ENCODE data around the gene EXOSC10.

- TF ChIP-seq, protein P1, sequence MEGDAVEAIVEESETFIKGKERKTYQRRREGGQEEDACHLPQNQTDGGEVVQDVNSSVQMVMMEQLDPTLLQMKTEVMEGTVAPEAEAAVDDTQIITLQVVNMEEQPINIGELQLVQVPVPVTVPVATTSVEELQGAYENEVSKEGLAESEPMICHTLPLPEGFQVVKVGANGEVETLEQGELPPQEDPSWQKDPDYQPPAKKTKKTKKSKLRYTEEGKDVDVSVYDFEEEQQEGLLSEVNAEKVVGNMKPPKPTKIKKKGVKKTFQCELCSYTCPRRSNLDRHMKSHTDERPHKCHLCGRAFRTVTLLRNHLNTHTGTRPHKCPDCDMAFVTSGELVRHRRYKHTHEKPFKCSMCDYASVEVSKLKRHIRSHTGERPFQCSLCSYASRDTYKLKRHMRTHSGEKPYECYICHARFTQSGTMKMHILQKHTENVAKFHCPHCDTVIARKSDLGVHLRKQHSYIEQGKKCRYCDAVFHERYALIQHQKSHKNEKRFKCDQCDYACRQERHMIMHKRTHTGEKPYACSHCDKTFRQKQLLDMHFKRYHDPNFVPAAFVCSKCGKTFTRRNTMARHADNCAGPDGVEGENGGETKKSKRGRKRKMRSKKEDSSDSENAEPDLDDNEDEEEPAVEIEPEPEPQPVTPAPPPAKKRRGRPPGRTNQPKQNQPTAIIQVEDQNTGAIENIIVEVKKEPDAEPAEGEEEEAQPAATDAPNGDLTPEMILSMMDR (IDR thresholded peaks at IDR 0.05) = no peak
- no peak for TF ChIP-seq POLR2A (IDR thresholded peaks at IDR 0.05)
Observed at GRCh38 chr1:11129649-11130390, 30.2 kb upstream of the EXOSC10 start.
